HG02840 (cell line): ENCODE data around the gene NRG3.

ENCODE experiments used
- ATAC-seq: cut with Tn5 transposase; IDR thresholded peaks from one replicate; pipeline ENCODE4 v1.9.1; 2021; ENCODE audit warnings: mild to moderate bottlenecking, moderate library complexity, moderate number of reproducible peaks; ENCODE audit not compliant: unreplicated experiment, low FRiP score

The NRG3 gene

DNA sequence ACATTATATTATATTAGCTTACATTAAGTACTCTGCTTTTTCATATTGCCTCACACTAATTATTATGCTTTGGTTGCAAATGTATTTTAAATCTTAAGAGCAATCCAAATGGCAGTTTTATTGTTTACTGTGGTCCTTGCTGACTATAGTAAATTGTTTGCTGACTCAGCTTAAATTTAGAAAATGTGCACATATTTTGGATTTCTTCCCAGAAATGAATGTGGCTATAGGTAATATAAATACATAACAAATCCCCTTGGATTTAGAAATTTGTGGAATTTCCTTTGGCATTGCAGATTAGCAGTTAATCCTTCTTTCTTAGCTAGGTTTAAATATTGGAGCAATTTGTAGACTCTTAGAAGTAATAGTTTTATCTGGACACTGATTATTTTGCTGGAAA is 565.8 kb downstream of the NRG3 start:
- ATAC-seq = no peak

DNA sequence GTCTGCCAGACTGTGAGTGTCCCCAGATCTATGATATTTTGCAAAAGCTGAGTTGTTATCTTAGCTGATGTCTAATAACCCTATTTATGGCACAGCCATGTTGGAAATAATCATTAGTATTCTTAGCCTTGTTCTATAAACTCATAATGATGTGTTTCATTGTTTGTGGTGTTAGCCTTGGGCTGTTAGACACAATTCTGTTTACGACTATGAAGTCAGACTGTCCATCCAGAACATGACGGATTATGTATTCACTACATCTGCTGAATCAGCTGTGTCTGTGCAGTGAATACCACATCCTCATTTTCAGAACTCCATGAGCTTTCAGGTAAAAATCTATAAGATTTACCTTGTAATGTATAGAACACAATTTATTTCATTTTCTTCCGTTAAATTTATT is 577.1 kb downstream of the NRG3 start:
- ATAC-seq = no peak

DNA sequence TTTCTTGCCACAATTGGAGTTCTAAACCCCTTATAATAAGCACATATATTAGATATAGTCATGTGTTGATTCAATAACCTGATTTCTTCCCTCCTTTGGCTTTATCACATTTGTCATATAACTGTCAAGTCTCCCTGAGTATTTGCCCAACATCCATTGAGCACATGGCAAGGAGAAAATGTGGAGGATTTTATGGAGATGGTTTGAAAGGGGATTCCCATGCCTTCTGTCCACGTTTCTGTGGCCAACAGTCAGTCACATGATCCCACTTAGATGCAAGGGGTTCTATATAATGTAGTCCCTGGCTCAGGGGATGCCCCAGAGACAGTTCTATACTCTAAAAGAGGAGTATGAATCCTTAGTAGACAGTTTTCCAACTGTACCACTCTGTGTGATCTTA is 577.7 kb downstream of the NRG3 start:
- ATAC-seq = no peak

DNA sequence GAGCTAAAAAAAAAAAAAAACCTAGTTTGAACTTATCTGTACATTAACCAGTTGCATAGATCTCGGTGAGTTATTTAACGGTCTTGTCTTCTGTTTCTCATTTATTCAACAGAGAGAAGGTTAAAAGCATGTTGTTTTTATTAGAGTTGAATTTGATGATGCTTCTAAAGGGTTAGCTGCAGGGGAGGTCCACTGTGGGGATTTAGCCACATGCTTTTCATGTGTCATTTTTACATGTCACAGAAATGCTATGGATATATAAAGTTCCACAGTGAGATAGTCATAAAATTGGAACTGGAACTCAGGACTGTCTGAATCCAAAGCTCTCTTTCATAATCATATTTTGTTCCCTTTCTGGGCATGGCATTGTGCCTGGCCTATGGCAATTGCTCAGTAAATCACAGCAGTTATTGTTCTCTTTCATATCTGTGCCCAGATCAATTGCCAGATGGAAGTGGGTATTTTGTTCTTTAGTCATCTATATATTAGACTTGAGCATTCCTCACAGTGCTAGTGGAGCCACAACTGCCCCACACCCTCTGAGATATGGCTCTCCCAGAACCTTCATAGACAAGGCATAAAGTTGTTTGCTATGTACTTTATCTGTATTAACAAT is 578.8 kb downstream of the NRG3 start:
- no peak for ATAC-seq

DNA sequence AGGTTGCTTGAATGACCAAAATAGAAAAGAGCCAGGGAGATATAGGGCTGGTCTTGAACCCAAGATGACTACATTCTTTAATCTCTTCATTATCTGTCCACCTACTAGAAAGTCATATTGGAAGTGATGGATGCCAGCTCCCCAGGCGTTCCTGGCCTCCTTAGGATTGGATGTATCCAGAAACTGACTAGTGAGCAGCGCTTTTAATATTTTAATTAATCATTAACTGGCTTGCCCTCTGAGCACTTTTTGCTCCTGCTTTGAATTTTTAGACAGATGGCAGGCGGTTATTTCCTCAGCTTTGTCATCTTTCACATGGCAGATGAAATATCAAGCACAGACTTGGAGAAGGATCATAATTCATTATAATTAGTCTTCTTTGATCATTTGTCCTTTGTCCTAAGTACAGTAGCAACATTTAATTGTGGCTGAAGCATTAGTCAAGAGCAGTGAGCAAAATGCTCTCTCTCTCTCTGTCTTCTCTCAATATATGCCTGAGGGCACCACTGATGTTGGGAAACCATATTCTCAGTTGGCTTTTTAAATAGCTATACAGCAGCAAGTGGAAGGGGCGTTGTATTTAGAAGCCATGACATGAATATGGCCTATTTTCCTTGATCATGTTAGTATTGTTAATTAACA is 588.0 kb downstream of the NRG3 start:
- ATAC-seq = no peak

DNA sequence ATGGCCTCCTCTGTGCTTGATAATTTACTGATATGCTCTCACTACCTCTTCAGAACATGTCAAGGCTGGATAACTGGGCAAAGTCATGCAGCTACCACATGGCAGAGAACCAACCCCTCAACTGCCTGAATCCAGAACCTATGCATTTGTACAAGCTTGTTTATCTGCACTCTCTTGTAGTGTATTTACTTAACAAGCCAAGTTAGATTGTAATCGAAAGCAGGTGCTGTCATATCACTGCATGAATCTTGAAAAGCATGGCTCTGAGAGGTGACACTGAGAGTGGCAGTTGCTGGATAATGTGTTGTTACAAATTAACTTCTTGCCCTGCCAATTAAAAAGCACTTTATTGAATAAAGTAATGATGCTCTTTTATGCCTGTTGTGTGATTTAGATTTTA is 588.6 kb downstream of the NRG3 start:
- ATAC-seq = no peak

DNA sequence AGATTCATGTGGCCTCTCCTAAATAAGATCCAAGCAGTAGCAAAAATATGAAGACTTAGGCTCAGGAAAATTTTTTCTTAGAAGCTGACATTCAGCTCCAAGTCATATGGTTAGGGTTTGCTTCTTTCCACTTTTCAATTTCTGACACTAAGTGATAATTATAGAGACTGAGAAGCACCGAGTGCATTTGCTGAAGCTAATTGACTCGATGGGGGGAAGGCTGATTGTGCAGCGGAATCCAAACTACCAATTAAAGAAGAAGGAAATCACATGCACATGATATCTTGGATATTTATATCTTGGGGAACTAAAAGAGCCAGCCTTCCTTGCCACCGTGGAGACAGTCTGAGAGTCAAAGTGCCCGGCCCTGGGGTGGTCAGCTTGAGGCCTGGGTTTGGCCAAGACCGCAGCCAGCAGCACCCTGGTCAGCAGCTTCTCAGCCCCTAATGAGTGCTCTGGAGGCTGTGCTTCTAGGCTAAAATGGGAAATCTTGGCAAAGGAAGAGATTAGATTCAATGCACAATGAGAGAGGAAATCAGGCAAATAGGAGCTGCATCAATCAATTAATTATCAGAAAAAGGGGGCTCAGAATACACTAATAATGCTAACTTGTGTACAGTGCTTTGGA is 589.3 kb downstream of the NRG3 start:
- ATAC-seq = no peak

DNA sequence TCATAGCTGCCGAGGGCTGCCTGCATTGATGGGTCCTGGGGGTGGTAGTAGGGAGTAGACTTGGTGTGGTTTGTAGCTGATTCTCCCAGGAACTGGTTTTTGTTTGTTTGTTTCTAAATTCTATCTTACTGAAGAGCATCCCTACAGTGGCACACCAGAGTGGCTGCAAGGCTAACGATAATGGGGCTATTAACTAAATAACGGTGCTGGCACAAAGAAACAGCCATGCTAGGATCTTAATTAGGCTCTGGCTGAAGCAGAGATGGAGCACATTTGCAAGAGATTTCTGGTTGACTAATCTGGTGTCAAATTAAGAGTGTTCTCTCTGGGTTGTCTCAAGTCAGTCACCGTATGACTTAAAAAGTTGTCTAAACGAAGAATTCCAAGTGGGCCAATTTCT is 590.0 kb downstream of the NRG3 start:
- no peak for ATAC-seq

DNA sequence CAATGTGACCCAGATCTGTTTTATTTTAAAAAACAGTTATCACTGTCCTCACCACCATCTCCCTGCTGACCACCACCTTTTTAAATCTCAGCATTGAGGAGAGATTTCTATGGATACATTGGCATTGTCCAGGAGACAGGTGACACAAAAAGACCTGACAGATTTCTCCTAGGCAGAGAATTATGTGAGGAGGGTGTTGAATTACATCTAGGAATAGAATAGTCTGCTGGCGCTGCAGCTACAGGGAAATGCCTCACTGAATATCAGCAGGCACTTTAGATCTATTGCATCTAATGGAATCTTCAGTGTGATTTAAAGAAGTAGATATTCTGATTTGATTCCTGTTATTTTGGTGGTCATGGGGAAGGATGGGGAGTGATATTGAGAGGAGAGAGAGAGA is 593.5 kb downstream of the NRG3 start:
- no peak for ATAC-seq

DNA sequence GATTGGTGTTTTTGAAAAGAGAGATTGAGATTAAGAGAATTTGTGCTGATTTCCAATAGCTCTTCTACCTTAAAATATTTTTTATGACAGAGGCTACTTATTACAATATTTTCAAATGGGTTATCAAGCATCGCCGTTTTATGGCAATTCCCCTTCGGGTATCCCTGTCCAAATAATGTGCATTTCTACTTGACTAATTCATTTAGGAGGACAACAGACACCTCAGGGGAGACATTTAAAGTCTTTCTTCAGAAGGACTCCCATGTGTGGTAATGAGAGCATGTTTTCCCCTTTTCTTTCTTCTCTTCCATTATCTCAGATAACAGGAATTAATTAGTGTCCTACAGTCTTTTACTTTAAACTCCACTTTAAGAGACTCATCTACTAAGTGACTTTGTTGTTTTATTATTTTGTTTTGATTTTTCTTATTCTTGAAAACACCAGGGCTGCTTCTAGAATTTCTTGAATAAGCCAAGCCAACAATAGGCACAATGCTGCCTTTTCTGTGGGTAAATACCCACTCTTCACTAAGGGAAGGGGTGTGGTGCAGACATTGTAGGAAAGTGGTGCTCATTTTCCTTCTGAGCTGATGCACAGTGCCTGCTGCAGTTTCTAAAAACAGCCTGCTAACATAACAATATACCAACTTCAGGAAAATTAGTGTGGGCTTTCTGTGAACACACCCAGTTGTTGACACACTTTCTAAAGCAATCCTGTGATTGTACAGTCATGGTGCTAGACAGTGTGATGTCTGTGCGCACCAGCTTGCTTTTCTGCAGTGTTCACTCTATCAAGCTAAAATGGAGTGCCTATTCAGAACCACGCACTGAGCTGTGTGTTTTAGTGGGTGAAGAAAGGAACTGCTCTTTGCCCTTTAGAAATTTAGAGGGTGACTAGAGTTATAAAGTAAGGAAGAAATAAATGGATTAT is 597.7 kb downstream of the NRG3 start:
- no peak for ATAC-seq

DNA sequence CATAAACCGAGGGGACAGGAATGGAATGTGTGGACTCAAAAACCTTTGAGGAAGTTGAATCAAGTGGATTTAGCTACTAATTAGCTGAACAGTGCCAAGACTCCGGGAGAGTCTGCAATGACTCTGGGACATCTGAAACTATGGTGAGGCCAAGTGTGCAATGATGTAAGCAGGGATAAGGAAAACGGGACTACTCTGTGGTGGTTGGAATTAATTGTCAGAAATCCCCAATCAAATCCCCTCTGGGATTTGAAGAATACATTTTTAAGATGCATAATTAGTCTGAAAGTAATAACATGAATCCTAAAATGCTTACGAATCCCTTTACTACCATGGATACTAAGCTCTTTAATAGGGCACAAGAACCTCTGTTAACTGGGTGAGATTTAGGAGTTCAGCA is 602.8 kb downstream of the NRG3 start:
- ATAC-seq = no peak

DNA sequence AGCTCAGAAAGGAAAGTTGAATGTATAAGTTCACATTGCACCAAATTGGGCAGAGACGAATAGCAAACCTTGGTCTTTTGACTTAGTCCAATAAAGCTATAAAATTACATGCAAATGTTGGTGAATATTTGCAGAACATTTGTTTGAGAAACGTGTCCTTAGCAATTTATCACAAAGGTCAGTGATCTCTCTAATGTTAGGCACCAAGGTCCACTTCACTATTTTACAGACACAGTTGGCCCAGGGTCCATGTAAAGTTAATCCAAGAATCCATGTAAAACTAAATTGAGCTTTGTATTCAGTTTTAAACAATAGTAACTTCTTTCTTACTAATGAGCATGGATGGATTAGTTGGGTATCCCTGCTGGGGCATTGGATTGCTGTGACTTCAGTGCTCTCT is 617.7 kb downstream of the NRG3 start:
- ATAC-seq = no peak

DNA sequence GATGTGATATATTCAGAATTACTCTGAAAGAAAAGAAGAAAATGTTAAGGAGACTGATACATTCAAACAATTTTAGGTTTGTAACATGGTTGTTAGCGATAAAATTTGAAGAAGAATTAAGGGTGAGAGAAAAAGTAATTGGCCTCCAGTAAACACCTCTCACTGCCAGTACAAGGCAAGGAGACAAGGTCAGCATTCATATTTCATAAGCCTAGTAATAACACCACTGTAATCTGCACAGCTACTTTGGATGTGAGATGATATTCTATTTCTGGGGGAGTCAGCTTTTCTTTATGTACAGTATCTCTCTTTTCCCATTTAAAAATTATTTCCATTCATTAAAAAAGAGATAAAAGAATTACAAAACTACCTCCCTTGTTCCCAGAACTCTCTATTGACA is 621.1 kb downstream of the NRG3 start:
- ATAC-seq = no peak

DNA sequence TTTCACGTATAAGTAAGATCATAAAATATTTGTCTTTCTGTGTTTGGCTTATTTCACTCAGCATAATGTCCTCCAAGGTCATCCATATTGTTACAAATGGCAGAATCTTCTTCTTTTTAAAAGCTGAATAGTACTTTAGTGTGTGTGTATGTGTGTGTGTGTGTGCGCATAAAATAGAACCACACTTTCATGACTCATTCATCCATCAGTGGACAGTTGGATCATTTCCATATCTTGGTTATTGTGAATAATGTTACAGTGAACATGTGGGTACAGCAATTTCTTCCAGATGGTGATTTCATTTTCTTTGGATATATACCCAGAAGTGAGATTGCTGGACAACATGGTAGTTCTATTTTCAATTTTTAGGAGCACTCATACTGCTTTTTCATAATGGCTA is 622.4 kb downstream of the NRG3 start:
- no peak for ATAC-seq

DNA sequence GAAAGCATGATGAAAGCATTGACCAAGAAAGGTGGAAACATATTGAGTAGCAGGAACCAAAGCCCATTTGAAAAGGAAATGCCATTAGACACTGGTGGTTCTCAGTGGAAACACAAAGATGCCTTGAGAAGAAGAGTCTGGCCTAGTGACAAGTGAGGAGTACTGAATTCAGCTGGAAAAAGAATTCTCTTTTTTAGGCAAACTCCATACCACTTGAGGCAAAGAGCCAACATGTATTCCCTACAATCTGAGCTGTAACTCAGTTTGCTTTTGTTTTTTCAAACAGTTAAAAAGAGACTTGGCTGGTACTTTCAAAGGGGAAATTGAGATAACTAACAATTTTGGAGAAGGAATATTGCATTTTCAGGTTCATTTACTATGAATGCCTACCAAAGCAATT is 624.0 kb downstream of the NRG3 start:
- no peak for ATAC-seq

DNA sequence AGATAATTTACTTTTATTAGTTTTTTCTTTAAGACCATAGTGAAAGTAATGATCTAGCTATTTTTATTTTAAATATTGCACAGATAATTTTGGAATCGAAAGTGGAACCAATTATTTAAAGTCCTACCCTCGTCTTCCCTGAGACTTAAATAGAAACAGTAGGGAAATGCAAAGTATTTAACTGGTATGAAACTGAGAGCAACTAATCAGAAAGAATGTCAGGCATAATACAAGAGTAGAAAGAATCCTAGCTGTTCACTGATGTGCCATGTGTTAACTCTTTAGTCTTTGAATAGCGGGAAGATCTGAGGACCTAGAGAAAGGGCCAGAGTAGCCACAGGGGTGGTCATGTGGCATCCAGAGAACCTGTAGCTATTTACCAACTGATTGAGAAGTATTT is 630.0 kb downstream of the NRG3 start:
- ATAC-seq = no peak

DNA sequence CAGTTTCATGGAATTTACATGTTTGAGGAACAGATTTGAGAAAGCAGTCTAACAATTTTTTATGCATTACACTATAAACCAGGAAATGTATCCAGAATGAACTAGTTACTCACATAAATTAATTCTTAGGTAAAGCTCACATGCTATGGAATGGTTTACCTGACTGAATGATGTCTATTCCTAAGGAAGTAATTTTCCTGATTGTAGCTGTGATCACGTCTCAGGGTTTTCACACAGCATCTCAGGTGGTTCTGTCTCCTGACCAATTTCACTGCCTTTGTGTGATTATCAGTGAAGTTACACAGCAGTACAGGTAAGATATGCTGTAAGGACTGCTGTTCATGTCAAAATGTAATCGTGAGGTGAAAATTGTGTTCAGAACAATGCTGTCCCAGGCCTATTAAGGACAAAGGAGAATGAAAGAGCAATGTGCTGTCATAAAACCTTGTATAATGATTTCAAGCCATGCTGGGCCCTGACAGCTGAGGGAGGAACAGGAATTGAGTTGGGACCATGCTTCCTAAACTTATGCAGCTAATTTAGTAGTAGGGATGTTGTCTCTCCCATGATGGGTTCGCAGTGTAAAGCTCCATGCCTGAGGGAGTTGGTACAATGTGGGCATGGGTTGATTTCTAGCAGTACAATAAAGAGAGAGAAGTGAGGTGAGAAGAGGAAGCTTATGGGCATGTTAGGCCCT is 631.8 kb downstream of the NRG3 start:
- no peak for ATAC-seq

DNA sequence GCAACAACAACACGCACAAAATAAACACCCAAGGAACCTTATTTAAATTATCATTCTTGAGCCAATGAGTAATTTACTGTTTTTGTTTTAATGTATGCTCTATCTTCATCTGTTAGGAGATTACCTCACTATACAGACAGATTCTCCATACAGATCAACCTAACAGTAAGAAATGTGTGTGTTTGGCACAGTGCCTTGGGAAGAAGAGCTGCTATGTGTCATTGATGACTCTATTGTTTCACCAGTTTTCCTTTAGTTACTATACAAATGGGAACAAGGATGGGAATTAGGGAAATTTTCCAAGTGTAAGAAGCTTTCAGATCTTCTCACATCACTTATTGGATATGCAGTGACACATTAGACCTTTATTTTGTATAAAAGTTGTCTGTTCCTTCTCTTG is 640.3 kb downstream of the NRG3 start:
- ATAC-seq = no peak

DNA sequence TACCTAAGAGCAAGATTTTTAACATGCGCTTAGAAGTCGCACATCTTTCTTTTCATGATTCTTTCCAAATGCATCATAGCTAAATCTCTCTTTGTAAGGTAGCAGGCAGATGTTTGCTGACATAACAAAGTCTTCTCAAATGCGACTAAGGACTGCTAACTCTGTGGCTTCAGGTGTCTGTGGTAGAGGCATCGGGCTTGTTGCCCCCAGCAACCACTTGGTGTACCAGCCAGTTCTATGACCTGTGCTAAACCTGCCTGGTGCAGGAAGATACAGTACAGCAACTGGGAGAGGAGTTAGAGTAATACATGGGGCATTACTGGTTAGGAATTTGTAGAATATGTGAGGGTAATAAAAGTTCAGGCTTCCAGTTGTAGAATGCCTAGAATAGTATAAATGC is 654.1 kb downstream of the NRG3 start:
- ATAC-seq = no peak

DNA sequence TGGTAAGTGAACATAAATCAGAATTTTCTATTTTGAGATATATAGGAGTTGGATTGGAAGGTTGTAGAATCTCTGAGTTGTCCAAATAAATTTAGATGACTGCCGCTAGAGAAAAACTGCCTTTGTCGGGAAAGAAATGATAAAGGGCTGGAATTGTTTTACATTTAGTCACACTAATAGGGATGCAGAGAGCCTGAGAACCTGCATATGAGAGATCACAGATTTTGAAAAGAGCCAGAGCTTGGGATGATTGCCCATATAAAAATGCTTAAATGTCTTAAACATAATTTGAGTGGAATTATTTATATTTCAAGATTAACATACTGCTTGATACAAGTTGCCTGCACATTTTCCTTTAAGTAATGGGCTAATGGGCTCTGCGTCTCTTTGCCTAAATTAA is 660.5 kb downstream of the NRG3 start:
- no peak for ATAC-seq

DNA sequence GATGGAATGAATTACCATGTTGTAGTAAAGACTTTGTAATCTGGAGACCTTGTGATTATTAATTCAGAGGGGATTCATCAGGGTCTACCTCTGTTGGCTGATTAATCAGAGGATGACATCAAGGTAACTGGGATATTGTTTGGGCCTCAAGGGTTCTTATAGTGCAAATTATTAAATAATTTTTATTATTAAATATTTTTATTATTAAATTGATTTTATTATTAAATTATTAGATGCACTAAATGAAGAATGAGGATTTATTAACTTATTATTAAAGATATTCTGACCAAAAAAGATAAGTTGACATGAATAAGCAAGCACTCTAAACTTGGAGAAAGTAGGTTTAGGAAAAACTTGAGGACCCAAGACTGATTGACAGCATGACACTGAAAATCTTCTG is 661.7 kb downstream of the NRG3 start:
- ATAC-seq = no peak
